Keratinocyte (primary cell): ENCODE data around the gene ITIH6. TPM values are rescaled to one million over a fixed set of nuclear protein-coding genes. Genes with fewer than 3 reads are reported as not detected.
"Not testable (repeated sequence)": the region's sequence is repeated elsewhere in the genome, so short reads cannot be mapped to it uniquely, and the experiment has no call there.

ENCODE experiments used
- DNase-seq: peaks from one replicate; pipeline ENCODE4 v3.0.0-alpha.2; 2011; ENCODE audit warnings: low read depth, missing footprints, low spot score
- FAIRE-seq: peaks from 2 replicates; lab custom pipeline; 2011; peaks lifted over from hg19 to GRCh38; lab: Jason Lieb, UNC
- H2AFZ ChIP-seq: 2 replicates; pipeline ENCODE4 v1.6.0; 2012; ENCODE audit warnings: low read length, control low read depth, inconsistent platforms; ENCODE audit not compliant: control insufficient read depth
- H3K27ac ChIP-seq: 2 replicates; pipeline ENCODE4 v1.5.1; 2011; ENCODE audit warnings: low read length; ENCODE audit not compliant: control insufficient read depth, insufficient read depth
- H3K27me3 ChIP-seq: 3 replicates; pipeline ENCODE4 v1.6.0; 2011; ENCODE audit warnings: low read length; ENCODE audit not compliant: control insufficient read depth, insufficient read depth; ENCODE audit errors: extremely low read depth
- H3K36me3 ChIP-seq, 2 experiments: 2 replicates in 1 of 2; 3 replicates in 1 of 2; pipeline ENCODE4 v1.5.1; 2011; ENCODE audit warnings: low read length in 2 of 2, mild to moderate bottlenecking in 1 of 2; ENCODE audit not compliant: control insufficient read depth in 2 of 2, insufficient read depth in 2 of 2; ENCODE audit errors: extremely low read depth in 1 of 2
- H3K4me1 ChIP-seq: 3 replicates; pipeline ENCODE4 v1.5.1; 2011; ENCODE audit warnings: low read length; ENCODE audit not compliant: control insufficient read depth, insufficient read depth; ENCODE audit errors: extremely low read depth
- H3K4me2 ChIP-seq: 3 replicates; pipeline ENCODE4 v1.6.0; 2011; ENCODE audit warnings: low read depth, low read length; ENCODE audit not compliant: control insufficient read depth, insufficient read depth; ENCODE audit errors: extremely low read depth
- H3K4me3 ChIP-seq, 3 experiments: fragments of 200-600 bp in 1 of 3; sonication (generic) in 1 of 3; 2 replicates in 2 of 3; 3 replicates in 1 of 3; pipeline ENCODE4 v1.5.1; 2011 to 2016; ENCODE audit warnings: low read length in 3 of 3, mild to moderate bottlenecking in 3 of 3, control low read depth in 2 of 3, inconsistent platforms in 1 of 3, low read depth in 1 of 3, mixed read lengths in 1 of 3, mixed run types in 1 of 3, moderate library complexity in 1 of 3; ENCODE audit not compliant: control insufficient read depth in 2 of 3, insufficient read depth in 2 of 3; ENCODE audit errors: extremely low read depth in 1 of 3
- H3K79me2 ChIP-seq: 2 replicates; pipeline ENCODE4 v1.6.0; 2012; ENCODE audit warnings: low read length; ENCODE audit not compliant: control insufficient read depth, insufficient read depth
- H3K9ac ChIP-seq: 3 replicates; pipeline ENCODE4 v1.6.0; 2011; ENCODE audit warnings: low read length; ENCODE audit not compliant: control insufficient read depth, insufficient read depth; ENCODE audit errors: extremely low read depth
- H3K9me1 ChIP-seq: 3 replicates; pipeline ENCODE4 v1.6.0; 2011; ENCODE audit warnings: low read length; ENCODE audit not compliant: control insufficient read depth, insufficient read depth; ENCODE audit errors: extremely low read depth
- H3K9me3 ChIP-seq: 2 replicates; pipeline ENCODE4 v1.5.1; 2012; ENCODE audit warnings: low read depth, low read length; ENCODE audit not compliant: control insufficient read depth
- H4K20me1 ChIP-seq: 3 replicates; pipeline ENCODE4 v1.6.0; 2011; ENCODE audit warnings: low read length; ENCODE audit not compliant: control insufficient read depth, insufficient read depth; ENCODE audit errors: extremely low read depth
- EZH2 ChIP-seq: IDR thresholded peaks from one replicate; pipeline ENCODE4 v1.6.1; 2012; ENCODE audit warnings: inconsistent platforms, mild to moderate bottlenecking, low read length, moderate library complexity
- dilution Hi-C: fragments of 300-500 bp; cut with MboI; formaldehyde crosslinking; loops from one replicate; pipeline ENCODE4 v1.7.0; 2020; ENCODE audit warnings: low sequenced_read_pairs; ENCODE audit not compliant: extremely low pct_ligation_motif_present
- polyA minus RNA-seq, 3 experiments: library from RNA; depleted of rRNA, polyadenylated mRNA; stranded (reverse); fragments of >200 nt; gene quantifications; 1 replicate in 1 of 3; 2 replicates in 1 of 3; 3 replicates in 1 of 3; pipeline ENCODE4 v1.2.3, GENCODE V29; 2011
- polyA plus RNA-seq, 5 experiments: library from polyadenylated mRNA; depleted of rRNA in 3 of 5; stranded (reverse) in 3 of 5; stranded (forward) in 1 of 5; unstranded in 1 of 5; fragments of >200 nt; gene quantifications; 1 replicate in 1 of 5; 2 replicates in 3 of 5; 3 replicates in 1 of 5; pipeline versions ENCODE4 v1.2.1 to v1.2.3, GENCODE V29; 2011 to 2012; ENCODE audit warnings: missing spikeins in 2 of 5, low read depth in 1 of 5, low replicate concordance in 1 of 5
- TF ChIP-seq, protein P1 (sequence below), 3 experiments: IDR thresholded peaks in 1 of 3; conservative IDR thresholded peaks in 1 of 3; optimal IDR thresholded peaks in 1 of 3; 2 replicates in 2 of 3; 3 replicates in 1 of 3; pipeline versions ENCODE3 to v1.5.1; 2011; ENCODE audit warnings: low read length in 3 of 3, mild to moderate bottlenecking in 3 of 3, moderate library complexity in 2 of 3, control low read depth in 1 of 3, inconsistent platforms in 1 of 3; ENCODE audit not compliant: insufficient read depth in 2 of 3; ENCODE audit errors: extremely low read depth in 1 of 3

ITIH6 gene, protein sequence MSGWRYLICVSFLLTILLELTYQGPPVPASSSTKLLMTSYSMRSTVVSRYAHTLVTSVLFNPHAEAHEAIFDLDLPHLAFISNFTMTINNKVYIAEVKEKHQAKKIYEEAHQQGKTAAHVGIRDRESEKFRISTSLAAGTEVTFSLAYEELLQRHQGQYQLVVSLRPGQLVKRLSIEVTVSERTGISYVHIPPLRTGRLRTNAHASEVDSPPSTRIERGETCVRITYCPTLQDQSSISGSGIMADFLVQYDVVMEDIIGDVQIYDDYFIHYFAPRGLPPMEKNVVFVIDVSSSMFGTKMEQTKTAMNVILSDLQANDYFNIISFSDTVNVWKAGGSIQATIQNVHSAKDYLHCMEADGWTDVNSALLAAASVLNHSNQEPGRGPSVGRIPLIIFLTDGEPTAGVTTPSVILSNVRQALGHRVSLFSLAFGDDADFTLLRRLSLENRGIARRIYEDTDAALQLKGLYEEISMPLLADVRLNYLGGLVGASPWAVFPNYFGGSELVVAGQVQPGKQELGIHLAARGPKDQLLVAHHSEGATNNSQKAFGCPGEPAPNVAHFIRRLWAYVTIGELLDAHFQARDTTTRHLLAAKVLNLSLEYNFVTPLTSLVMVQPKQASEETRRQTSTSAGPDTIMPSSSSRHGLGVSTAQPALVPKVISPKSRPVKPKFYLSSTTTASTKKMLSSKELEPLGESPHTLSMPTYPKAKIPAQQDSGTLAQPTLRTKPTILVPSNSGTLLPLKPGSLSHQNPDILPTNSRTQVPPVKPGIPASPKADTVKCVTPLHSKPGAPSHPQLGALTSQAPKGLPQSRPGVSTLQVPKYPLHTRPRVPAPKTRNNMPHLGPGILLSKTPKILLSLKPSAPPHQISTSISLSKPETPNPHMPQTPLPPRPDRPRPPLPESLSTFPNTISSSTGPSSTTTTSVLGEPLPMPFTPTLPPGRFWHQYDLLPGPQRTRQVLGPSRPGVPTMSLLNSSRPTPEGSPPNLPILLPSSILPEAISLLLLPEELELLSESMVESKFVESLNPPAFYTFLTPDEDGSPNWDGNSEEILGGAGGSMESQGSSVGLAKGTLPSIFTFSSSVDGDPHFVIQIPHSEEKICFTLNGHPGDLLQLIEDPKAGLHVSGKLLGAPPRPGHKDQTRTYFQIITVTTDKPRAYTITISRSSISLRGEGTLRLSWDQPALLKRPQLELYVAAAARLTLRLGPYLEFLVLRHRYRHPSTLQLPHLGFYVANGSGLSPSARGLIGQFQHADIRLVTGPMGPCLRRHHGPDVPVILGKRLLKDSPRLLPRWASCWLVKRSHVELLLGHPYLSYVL
- polyA plus RNA-seq (0.01 TPM in 1 of 3 replicates, not detected in the others), polyA minus RNA-seq (0.07 TPM in 1 of 3 replicates, not detected in the others)
- not detected for polyA plus RNA-seq (2011; ENCODE audit: low read depth)
- polyA plus RNA-seq (2011; cell fraction: cytosol; rRNA removed), result 0.01 TPM in 1 of 2 replicates, not detected in the other
- not detected in 2 replicates for polyA plus RNA-seq (2011; cell fraction: nucleus; rRNA removed)
- polyA plus RNA-seq (2012; ENCODE audit: low replicate concordance), result not detected in 2 replicates
- polyA minus RNA-seq (2011; cell fraction: cytosol; rRNA and poly(A)+ RNA removed), result not detected
- not detected in 2 replicates for polyA minus RNA-seq (2011; cell fraction: nucleus; rRNA and poly(A)+ RNA removed)

DNA sequence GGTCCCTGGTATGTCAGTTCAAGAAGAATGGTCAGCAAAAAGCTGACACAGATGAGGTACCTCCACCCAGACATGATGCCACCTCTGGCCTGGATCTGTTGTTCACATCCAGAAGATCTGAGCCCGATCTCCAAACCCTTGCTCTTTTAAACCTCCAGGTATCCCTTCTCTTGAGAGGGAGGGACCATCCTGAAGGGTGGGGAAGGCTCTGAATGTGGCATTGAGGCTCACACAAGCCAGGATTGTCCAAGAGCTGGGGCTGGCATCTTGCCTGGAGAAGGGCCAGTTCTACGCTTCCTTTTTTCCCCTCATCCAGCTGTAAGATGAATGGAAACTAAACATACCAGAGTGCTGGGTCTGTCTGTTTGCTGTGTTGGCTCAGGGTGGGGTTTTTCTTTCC, at the start of gene ITIH6:
ITIH6 (minus strand) TSS at position 119 of the 400 bp plus-strand sequence; CDS start at position 74, 45 bp downstream.
- Histone ChIP-seq H3K9ac (no peak within 1 kb of the TSS), H3K4me2 (no peak within 1 kb of the TSS), H3K9me3 (no peaks in the 10 kb centered on the region), H2AFZ (no peak within 1 kb of the TSS), H3K4me3 (no peak within 1 kb of the TSS), H3K79me2 (no peaks in the 10 kb centered on the region), H3K36me3 (no peaks in the 10 kb centered on the region), H3K4me1 (no peaks in the 10 kb centered on the region), H4K20me1 (no peaks in the 10 kb centered on the region), H3K27me3 (peaks cover 6% of the 10 kb centered on the region), H3K27ac (no peak within 1 kb of the TSS), H3K9me1 (no peaks in the 10 kb centered on the region)
- FAIRE-seq, result no peak
- dilution Hi-C loops, result no loop called here
- TF ChIP-seq EZH2, result no peak
- TF ChIP-seq, protein P1, sequence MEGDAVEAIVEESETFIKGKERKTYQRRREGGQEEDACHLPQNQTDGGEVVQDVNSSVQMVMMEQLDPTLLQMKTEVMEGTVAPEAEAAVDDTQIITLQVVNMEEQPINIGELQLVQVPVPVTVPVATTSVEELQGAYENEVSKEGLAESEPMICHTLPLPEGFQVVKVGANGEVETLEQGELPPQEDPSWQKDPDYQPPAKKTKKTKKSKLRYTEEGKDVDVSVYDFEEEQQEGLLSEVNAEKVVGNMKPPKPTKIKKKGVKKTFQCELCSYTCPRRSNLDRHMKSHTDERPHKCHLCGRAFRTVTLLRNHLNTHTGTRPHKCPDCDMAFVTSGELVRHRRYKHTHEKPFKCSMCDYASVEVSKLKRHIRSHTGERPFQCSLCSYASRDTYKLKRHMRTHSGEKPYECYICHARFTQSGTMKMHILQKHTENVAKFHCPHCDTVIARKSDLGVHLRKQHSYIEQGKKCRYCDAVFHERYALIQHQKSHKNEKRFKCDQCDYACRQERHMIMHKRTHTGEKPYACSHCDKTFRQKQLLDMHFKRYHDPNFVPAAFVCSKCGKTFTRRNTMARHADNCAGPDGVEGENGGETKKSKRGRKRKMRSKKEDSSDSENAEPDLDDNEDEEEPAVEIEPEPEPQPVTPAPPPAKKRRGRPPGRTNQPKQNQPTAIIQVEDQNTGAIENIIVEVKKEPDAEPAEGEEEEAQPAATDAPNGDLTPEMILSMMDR (optimal IDR thresholded peaks at IDR 0.05 in 1 of 3, IDR thresholded peaks at IDR 0.05 in 1 of 3, conservative IDR thresholded peaks at IDR 0.05 in 1 of 3; ENCODE audit: extremely low read depth in 1 of 3, insufficient read depth in 2 of 3, low read length in 3 of 3), result no peak
- DNase-seq, result no peak

DNA sequence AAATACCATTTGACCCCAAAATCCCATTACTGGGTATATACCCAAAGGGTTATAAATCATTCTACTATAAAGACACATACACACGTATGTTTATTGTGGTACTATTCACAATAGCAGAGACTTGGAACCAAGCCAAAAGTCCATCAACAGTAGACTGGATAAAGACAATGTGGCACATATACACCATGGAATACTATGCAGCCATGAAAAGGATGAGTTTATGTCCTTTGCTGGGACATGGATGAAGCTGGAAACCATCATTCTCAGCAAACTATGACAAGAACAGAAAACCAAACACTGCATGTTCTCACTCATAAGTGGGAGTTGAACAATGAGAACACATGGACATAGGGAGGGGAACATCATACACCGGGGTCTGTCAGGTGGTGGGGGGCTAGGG, 49.6 kb upstream of the ITIH6 start:
- H4K20me1 ChIP-seq, H3K36me3 ChIP-seq, H3K4me1 ChIP-seq, H3K4me2 ChIP-seq, FAIRE-seq, H3K9me3 ChIP-seq, H3K9me1 ChIP-seq, H3K27me3 ChIP-seq, H3K79me2 ChIP-seq, H3K4me3 ChIP-seq, DNase-seq, H3K9ac ChIP-seq, H3K27ac ChIP-seq, dilution Hi-C loops, H2AFZ ChIP-seq: not testable (repeated sequence)
